OCI-M2 (cell line): ENCODE results near the gene ELMOD1.

Source experiments
- DNase-seq: peaks from one replicate; lab custom pipeline; 2025; ENCODE audit not compliant: unreplicated experiment; lab: John Stamatoyannopoulos, UW

The ELMOD1 gene

GRCh38 chr11:107583629-107584195 is 7.2 kb upstream of the ELMOD1 start:
- DNase-seq, result no peak

- no peak for DNase-seq
Measured at GRCh38 chr11:107587306-107587979, 3.5 kb upstream of the ELMOD1 start.

DNA sequence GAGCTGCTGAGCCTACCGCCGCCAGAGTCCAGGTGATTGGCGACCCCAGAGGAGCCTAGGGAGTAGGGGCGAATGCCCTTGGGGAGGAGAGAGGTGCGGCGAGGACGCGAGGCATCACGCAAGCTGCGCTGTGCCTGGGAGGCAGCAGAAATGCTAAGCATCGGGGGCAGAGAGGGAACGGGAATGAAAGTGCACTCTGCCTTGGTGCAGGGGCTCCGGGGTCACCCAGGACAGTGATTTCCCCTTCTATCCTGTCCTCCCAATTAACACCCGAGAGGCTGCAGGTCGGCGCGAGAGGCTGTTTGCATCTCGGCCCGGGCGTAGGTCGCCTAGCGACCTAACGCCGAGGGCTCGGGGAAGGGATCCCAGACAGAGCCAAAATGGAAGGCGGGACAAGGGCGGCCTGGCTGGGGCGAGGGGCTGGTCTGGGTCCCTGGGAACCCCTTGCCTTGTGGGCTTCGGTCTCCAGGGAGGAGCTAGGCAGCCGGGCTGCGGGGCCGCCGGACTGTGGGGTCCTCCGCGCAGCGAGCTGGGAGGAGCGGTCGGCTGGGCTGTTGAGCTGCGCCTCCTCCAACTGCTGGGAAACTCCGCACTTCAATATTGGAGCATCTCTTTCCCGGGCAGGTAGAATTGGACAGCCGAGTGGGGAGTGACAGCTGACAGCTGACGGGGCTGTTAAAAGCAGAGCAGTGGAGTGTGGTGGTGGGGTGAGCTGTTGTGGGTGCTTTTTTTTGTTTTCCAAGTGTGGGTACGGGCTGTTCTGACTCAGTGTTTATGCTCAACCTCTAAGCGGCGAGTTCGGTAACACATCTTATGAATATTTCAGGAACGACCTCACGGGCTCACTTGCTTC is 657 bp downstream of the ELMOD1 start:
- no peak for DNase-seq

- DNase-seq, result no peak
Measured at GRCh38 chr11:107592231-107592590, 1.3 kb downstream of the ELMOD1 start.

GRCh38 chr11:107592813-107593212 is 1.9 kb downstream of the ELMOD1 start:
- no peak for DNase-seq

DNA sequence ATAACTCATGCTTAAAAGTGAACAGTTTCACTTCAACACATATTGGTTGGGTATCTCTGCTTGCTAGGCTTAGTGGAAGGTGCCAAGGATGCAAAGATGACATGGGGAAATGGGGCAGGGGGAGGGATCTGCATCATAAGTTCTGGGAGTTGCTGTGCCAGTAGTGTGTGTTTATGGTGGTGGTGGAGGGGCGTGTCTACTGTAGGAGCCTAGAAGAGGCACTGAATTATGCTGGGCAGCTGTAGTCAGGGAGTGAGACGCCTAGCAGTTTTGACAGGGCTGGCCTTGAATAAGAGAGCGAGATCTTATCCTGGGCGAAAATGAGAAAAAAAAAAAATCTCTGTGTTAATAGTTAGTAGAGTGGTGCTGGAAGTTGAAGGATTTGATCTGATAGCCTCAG is 3.0 kb downstream of the ELMOD1 start:
- no peak for DNase-seq

GRCh38 chr11:107594736-107595135 is 3.8 kb downstream of the ELMOD1 start:
- DNase-seq, result no peak

- no peak for DNase-seq
Measured at GRCh38 chr11:107598225-107599139, 7.5 kb downstream of the ELMOD1 start.

DNA sequence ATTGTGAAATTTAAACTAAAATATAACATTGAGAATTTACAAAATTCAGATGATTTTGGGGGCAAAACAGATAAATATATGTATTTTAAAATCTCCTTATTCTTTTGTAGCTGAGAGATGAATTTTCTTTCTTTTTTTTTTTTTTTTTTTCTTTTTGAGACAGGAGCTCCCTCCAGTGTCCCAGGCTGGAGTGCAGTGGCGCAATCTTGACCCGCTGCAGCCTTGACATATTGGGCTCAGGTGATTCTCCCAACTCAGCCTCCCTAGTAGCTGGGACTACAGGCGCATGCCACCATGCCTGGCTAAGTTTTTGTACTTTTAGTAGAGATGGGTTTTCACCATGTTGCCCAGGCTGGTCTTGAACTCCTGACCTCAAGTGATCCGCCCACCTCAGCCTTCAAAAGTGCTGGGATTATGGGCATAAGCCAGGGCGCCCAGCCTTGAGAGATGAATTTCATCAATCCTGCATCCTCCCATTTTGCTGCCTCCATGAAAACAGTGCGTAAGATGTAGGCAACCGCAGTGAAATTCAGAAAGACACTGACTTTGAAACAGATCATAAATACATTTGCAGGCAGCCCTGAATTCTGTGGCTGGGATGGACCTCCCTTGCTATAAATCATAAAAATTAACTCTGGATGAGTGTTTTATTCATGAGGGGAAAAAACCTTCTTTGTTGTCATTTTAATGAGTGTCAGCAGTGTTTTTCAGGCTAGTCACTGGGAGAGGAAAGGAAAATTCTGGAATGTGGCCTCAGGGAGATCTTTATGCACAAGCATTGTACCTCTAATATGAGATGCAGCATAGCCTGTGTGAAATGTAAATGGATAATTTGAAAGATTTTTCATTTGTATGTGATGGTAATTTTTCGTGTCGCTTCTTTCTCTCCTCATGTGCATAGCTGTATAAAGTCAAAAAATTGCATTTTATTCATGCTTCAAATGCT is 14.4 kb downstream of the ELMOD1 start:
- DNase-seq, result no peak

- no peak for DNase-seq
Measured at GRCh38 chr11:107606141-107606540, 15.2 kb downstream of the ELMOD1 start.

- DNase-seq, result no peak
Measured at GRCh38 chr11:107608809-107609208, 17.9 kb downstream of the ELMOD1 start.

- no peak for DNase-seq
Measured at GRCh38 chr11:107609400-107610218, 18.7 kb downstream of the ELMOD1 start.

GRCh38 chr11:107612445-107612844 is 21.5 kb downstream of the ELMOD1 start:
- no peak for DNase-seq

GRCh38 chr11:107619926-107620325 is 29.0 kb downstream of the ELMOD1 start:
- DNase-seq, result no peak

DNA sequence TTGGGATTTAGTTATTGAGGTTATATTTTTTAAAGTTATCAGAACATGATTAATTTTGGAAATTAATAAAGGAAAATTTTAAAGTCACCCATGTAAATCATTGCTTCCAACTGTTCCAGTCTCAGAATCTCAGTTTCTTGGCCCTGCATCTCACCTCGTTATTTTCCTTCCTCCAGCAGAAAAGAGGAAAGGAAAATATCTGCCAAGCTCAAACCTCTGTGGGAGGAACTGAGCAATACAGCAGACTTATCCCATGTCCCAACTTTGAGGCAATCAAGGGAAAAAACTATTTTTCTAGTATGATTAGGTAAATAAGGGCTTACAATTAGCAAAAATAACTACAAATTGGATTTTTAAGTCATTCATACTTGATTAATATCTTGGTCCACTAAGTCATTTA is 30.1 kb downstream of the ELMOD1 start:
- DNase-seq, result no peak

GRCh38 chr11:107623183-107623582 is 32.2 kb downstream of the ELMOD1 start:
- no peak for DNase-seq

- no peak for DNase-seq
Measured at GRCh38 chr11:107624983-107625684, 34.2 kb downstream of the ELMOD1 start.

GRCh38 chr11:107625685-107625989 is 34.7 kb downstream of the ELMOD1 start:
- no peak for DNase-seq

DNA sequence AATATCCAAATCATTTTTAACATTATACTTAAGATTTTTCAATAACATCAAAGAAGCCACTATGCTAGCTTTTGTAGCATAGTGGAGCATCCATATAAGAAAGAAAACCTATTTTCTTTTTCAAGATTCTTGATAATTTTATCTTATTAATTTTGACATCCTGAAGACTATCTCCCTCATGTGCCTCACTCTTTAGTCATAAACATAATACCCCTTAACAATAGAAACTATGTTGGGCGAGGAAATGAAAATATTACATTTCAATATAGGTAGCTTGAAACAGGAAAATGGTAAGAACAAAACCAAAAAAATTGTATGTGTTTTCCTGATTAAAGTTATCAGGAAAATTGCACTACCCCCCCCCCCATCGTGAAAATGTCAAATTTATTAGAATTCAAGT is 40.1 kb downstream of the ELMOD1 start:
- no peak for DNase-seq
